HepG2 (cell line): ENCODE data around the gene PRKAR2A. TPM values are rescaled to one million over a fixed set of nuclear protein-coding genes. Genes with fewer than 3 reads are reported as not detected.

Experiments
- ATAC-seq: fragments of 200-7000 bp; cut with Tn5 transposase; 3 replicates; pipeline ENCODE4 v1.9.1; 2020; ENCODE audit warnings: mild to moderate bottlenecking, moderate library complexity
- BruUV-seq: library from RNA; stranded (reverse); fragments of 400-500 nt; replicated peaks from 2 replicates; lab custom pipeline; 2021; lab: Mats Ljungman, UMichigan
- CTCF ChIA-PET: fragments of 300-600 bp; formaldehyde crosslinking; extraction: SDS; loops from one replicate; lab custom pipeline; 2021; ENCODE audit warnings: low total read pairs, inconsistent platforms, low intra/inter-chr PET ratio; lab: Yijun Ruan, JAX
- POLR2A ChIA-PET: fragments of 350-600 bp; sonication (Branson Sonifier 250); formaldehyde crosslinking; loops from one replicate; lab custom pipeline; 2020; ENCODE audit warnings: antibody characterized with exemption, inconsistent platforms; lab: Yijun Ruan, JAX
- DNase-seq: peaks from one replicate; pipeline ENCODE4 v3.0.0-alpha.2; 2015; ENCODE audit warnings: low spot score
- FAIRE-seq: peaks from 3 replicates; lab custom pipeline; 2011; peaks lifted over from hg19 to GRCh38; lab: Jason Lieb, UNC
- H2AFZ ChIP-seq: one replicate; pipeline ENCODE4 v1.6.1; 2011; ENCODE audit warnings: low read length, inconsistent platforms
- H3K27ac ChIP-seq: fragments of 300-600 bp; 3 replicates; pipeline ENCODE4 v1.8.0; 2011; ENCODE audit warnings: mixed run types, mild to moderate bottlenecking, mixed read lengths, low read length, inconsistent platforms; ENCODE audit not compliant: insufficient read depth; ENCODE audit errors: extremely low read length
- H3K27me3 ChIP-seq, 2 experiments: fragments of 200-600 bp in 1 of 2; 2 replicates in 1 of 2; 3 replicates in 1 of 2; pipeline versions ENCODE4 v1.6.0 to v1.8.0; 2011; ENCODE audit warnings: low read length in 2 of 2, mild to moderate bottlenecking in 2 of 2, moderate library complexity in 2 of 2, inconsistent platforms in 1 of 2; ENCODE audit not compliant: insufficient read depth in 2 of 2, control insufficient read depth in 1 of 2
- H3K36me3 ChIP-seq, 2 experiments: fragments of 200-600 bp in 1 of 2; replicated peaks in 1 of 2; 2 replicates in 1 of 2; 3 replicates in 1 of 2; pipeline versions ENCODE4 v1.5.1 to v1.8.0; 2011; ENCODE audit warnings: low read length in 2 of 2, inconsistent platforms in 1 of 2; ENCODE audit not compliant: insufficient read depth in 2 of 2, control insufficient read depth in 1 of 2
- H3K4me1 ChIP-seq: 2 replicates; pipeline ENCODE4 v1.5.1; 2012; ENCODE audit warnings: low read length, inconsistent platforms; ENCODE audit not compliant: insufficient read depth
- H3K4me2 ChIP-seq: 2 replicates; pipeline ENCODE4 v1.6.0; 2011; ENCODE audit warnings: low read depth, low read length, inconsistent platforms
- H3K4me3 ChIP-seq, 3 experiments: fragments of 200-600 bp in 1 of 3; sonication (generic), shearing (Covaris generic) in 1 of 3; replicated peaks in 1 of 3; 2 replicates each; pipeline ENCODE4 v1.5.1; 2011 to 2016; ENCODE audit warnings: low read length in 3 of 3, inconsistent platforms in 2 of 3, low read depth in 2 of 3, mild to moderate bottlenecking in 2 of 3, control low read depth in 1 of 3, mixed read lengths in 1 of 3; ENCODE audit not compliant: insufficient read depth in 1 of 3
- H3K79me2 ChIP-seq: one replicate; pipeline ENCODE4 v1.6.1; 2011; ENCODE audit warnings: low read length, inconsistent platforms; ENCODE audit not compliant: insufficient read depth
- H3K9ac ChIP-seq: 2 replicates; pipeline ENCODE4 v1.6.0; 2011; ENCODE audit warnings: mild to moderate bottlenecking, low read depth, low read length, inconsistent platforms; ENCODE audit not compliant: insufficient read depth
- H3K9me3 ChIP-seq: 2 replicates; pipeline ENCODE4 v1.5.1; 2012; ENCODE audit warnings: mild to moderate bottlenecking, low read length
- H4K20me1 ChIP-seq: 2 replicates; pipeline ENCODE4 v1.6.0; 2011; ENCODE audit warnings: inconsistent platforms, mild to moderate bottlenecking, low read length, moderate library complexity; ENCODE audit not compliant: insufficient read depth
- CTCF ChIP-seq: sonication (generic); formaldehyde crosslinking; IDR thresholded peaks from 2 replicates; pipeline ENCODE4 v1.5.0; 2020; ENCODE audit warnings: mild to moderate bottlenecking, missing genetic modification reagents, moderate library complexity
- HDAC1 ChIP-seq: sonication (generic); formaldehyde crosslinking; IDR thresholded peaks from 2 replicates; pipeline ENCODE4 v1.5.1; 2020; ENCODE audit warnings: mild to moderate bottlenecking, missing genetic modification reagents
- NRL ChIP-seq: sonication (generic); formaldehyde crosslinking; IDR thresholded peaks from 2 replicates; pipeline ENCODE4 v1.5.0; 2020; ENCODE audit warnings: missing genetic modification reagents, mild to moderate bottlenecking, moderate library complexity, borderline replicate concordance
- PAF1 ChIP-seq: IDR thresholded peaks from 2 replicates; pipeline ENCODE4 v1.6.1; 2016; ENCODE audit warnings: missing genetic modification reagents, missing compliant biosample characterization
- SALL1 ChIP-seq: sonication (generic); formaldehyde crosslinking; IDR thresholded peaks from 2 replicates; pipeline ENCODE4 v1.8.0; 2022; ENCODE audit warnings: mild to moderate bottlenecking, missing genetic modification reagents
- SIX1 ChIP-seq: sonication (generic); formaldehyde crosslinking; IDR thresholded peaks from 2 replicates; pipeline ENCODE4 v1.4.0; 2020; ENCODE audit warnings: missing genetic modification reagents, borderline replicate concordance
- ZFP36L1 ChIP-seq: sonication (generic); formaldehyde crosslinking; IDR thresholded peaks from 2 replicates; pipeline ENCODE4 v1.8.0; 2022; ENCODE audit warnings: mild to moderate bottlenecking, missing genetic modification reagents, moderate library complexity
- ZNF546 ChIP-seq: sonication (generic); formaldehyde crosslinking; conservative IDR thresholded peaks from 2 replicates; pipeline ENCODE4 v1.8.1; 2023; ENCODE audit warnings: mild to moderate bottlenecking, missing genetic modification reagents
- ZNF569 ChIP-seq: sonication (generic); formaldehyde crosslinking; IDR thresholded peaks from 2 replicates; pipeline ENCODE4 v1.5.0; 2020; ENCODE audit warnings: mild to moderate bottlenecking, missing genetic modification reagents, moderate library complexity, borderline replicate concordance
- ZNF674 ChIP-seq: sonication (generic); formaldehyde crosslinking; IDR thresholded peaks from 2 replicates; pipeline ENCODE4 v1.5.0; 2020; ENCODE audit warnings: low read depth, mild to moderate bottlenecking, missing genetic modification reagents
- ZNF883 ChIP-seq: sonication (generic); formaldehyde crosslinking; IDR thresholded peaks from 2 replicates; pipeline ENCODE4 v1.5.1; 2020; ENCODE audit warnings: mild to moderate bottlenecking, missing genetic modification reagents; ENCODE audit errors: not compliant biosample characterization
- WGBS: methylation state at CpG from one replicate; pipeline ENCODE4 v1.1.6; 2017; ENCODE audit warnings: low lambda C conversion rate; 5-methylcytosine and 5-hydroxymethylcytosine counted together
- in situ Hi-C: cut with HindIII; loops from 2 replicates; pipeline ENCODE4 v1.10.0; 2017; ENCODE audit warnings: low pct_unique_long_range_greater_than_20kb; ENCODE audit not compliant: extremely low pct_ligation_motif_present
- intact Hi-C: fragments of 100-400 bp; cut with micrococcal nuclease; formaldehyde crosslinking; loops from one replicate; pipeline ENCODE4 v1.10.0; 2022; ENCODE audit not compliant: unreplicated experiment
- polyA plus RNA-seq, 8 experiments: library from polyadenylated mRNA; depleted of rRNA in 3 of 8; stranded (reverse) in 7 of 8; unstranded in 1 of 8; fragments of >200 nt; fragmentation: Illumina TruSeq in 4 of 8; extraction: Trizol in 4 of 8; gene quantifications; 2 replicates each; pipeline versions ENCODE4 v1.2.1 to v1.2.3, GENCODE V29; 2011 to 2016; ENCODE audit warnings: low read depth in 4 of 8, missing spikeins in 1 of 8, mixed read lengths in 1 of 8; ENCODE audit not compliant: insufficient read depth in 1 of 8
- total RNA-seq, 5 experiments: library from RNA; depleted of rRNA; stranded (reverse); fragments of >200 nt; fragmentation: Illumina TruSeq; extraction: Trizol; gene quantifications; 2 replicates each; pipeline ENCODE4 v1.2.3, GENCODE V29; 2016; ENCODE audit warnings: low read depth in 1 of 5

The PRKAR2A gene
- total and polyA plus RNA-seq, 2 of the 13 experiments (the other 11 are each of a cell fraction or from before 2014, with no cell fraction given), result 11.8 to 29.2 TPM

- Histone ChIP-seq H3K9me3 (no peaks in the 10 kb centered on the region), H3K36me3 (peaks cover 3 to 12% of the 10 kb centered on the region in 2 experiments; a peak in 1 of 5 replicates), H4K20me1 (no peaks in the 10 kb centered on the region), H3K9ac (no peak overlapping the region), H3K79me2 (no peaks in the 10 kb centered on the region), H2AFZ (no peak overlapping the region), H3K4me1 (peaks cover 18% of the 10 kb centered on the region), H3K4me2 (no peak overlapping the region), H3K4me3 (no peak overlapping the region), H3K27me3 (no peaks in the 10 kb centered on the region), H3K27ac (no peak overlapping the region)
- ChIA-PET POLR2A (interaction anchor here (1.1 kb wide), 1 partner anchor 12 kb away, joined by 3 read pairs; the partner anchor contains the start of gene PRKAR2A), CTCF (no interaction called here)
- WGBS, result 90% methylated on average over 2 of the region's 2 CpGs
- FAIRE-seq (no peak), DNase-seq (no peak), ATAC-seq (no peak)
- in situ Hi-C loops (no loop called here), intact Hi-C loops (no loop called here)
- no TSS peak for BruUV-seq
- TF ChIP-seq ZNF569 (CRISPR knock-in tag) (no peak), ZNF674 (CRISPR knock-in tag) (no peak), ZNF883 (CRISPR knock-in tag) (no peak), ZFP36L1 (CRISPR knock-in tag) (no peak), HDAC1 (no peak), ZNF546 (CRISPR knock-in tag) (no peak)
These were observed 11.5 kb upstream of the PRKAR2A start for GRCh38 chr3:48859206-48859605.

- intact Hi-C loops, result no loop called here
- Histone ChIP-seq H4K20me1 (no peaks in the 10 kb centered on the region), H3K27me3 (no peaks in the 10 kb centered on the region), H3K4me3 (no peak overlapping the region), H3K27ac (no peak overlapping the region), H3K36me3 (peaks cover 3 to 12% of the 10 kb centered on the region in 2 experiments; a peak in 1 of 5 replicates), H3K9ac (no peak overlapping the region), H2AFZ (no peak overlapping the region), H3K9me3 (no peaks in the 10 kb centered on the region), H3K4me2 (no peak overlapping the region), H3K79me2 (no peaks in the 10 kb centered on the region), H3K4me1 (peaks cover 18% of the 10 kb centered on the region)
- in situ Hi-C loops, result no loop called here
- TF ChIP-seq SALL1 (no peak), NRL (CRISPR knock-in tag) (no peak), SIX1 (CRISPR knock-in tag) (no peak), CTCF (CRISPR knock-in tag) (no peak), PAF1 (CRISPR knock-in tag) (no peak)
- 72% methylated on average over 2 of the region's 2 CpGs for WGBS
- FAIRE-seq (no peak), DNase-seq (no peak), ATAC-seq (no peak)
- no TSS peak for BruUV-seq
- POLR2A ChIA-PET, result interaction anchor here (1.1 kb wide), 1 partner anchor 11 kb away, joined by 3 read pairs; the partner anchor contains the start of gene PRKAR2A
- CTCF ChIA-PET, result no interaction called here
These were observed 11.0 kb upstream of the PRKAR2A start for GRCh38 chr3:48858709-48859108.
